H1 (cell line): ENCODE measurements around the gene RIMS3. TPM values are rescaled to one million over a fixed set of nuclear protein-coding genes. Genes with fewer than 3 reads are reported as not detected.

ENCODE experiments used
- CTCF ChIA-PET: fragments of 300-600 bp; sonication (Branson Sonifier 250); formaldehyde crosslinking; loops from one replicate; lab custom pipeline; 2021; ENCODE audit not compliant: partially characterized antibody; lab: Charles Lee
- POLR2A ChIA-PET: fragments of 300-600 bp; sonication (Branson Sonifier 250); formaldehyde crosslinking; loops from one replicate; lab custom pipeline; 2021; ENCODE audit warnings: inconsistent platforms; ENCODE audit not compliant: partially characterized antibody; lab: Charles Lee
- DNase-seq, 2 experiments: peaks; one replicate each; pipeline versions ENCODE4 v3.0.0 to v3.0.0-alpha.2; 2010 to 2022; ENCODE audit warnings: low spot score in 2 of 2, low read depth in 1 of 2, mixed read lengths in 1 of 2
- FAIRE-seq: peaks from 2 replicates; lab custom pipeline; 2011; peaks lifted over from hg19 to GRCh38; lab: Jason Lieb, UNC
- H2AFZ ChIP-seq: 2 replicates; pipeline ENCODE4 v1.8.1; 2012; ENCODE audit warnings: low read length, inconsistent platforms
- H2AK5ac ChIP-seq: 2 replicates; pipeline ENCODE4 v1.6.1; 2013; ENCODE audit warnings: low read depth, low read length
- H2BK120ac ChIP-seq: replicated peaks from 2 replicates; pipeline ENCODE3; 2013; ENCODE audit warnings: low read depth, low read length, inconsistent platforms
- H2BK12ac ChIP-seq: 2 replicates; pipeline ENCODE4 v1.6.1; 2013; ENCODE audit warnings: low read depth, low read length
- H2BK15ac ChIP-seq: 2 replicates; pipeline ENCODE4 v1.6.1; 2013; ENCODE audit warnings: low read length
- H2BK20ac ChIP-seq: 2 replicates; pipeline ENCODE4 v1.6.1; 2013; ENCODE audit warnings: low read length
- H2BK5ac ChIP-seq: 2 replicates; pipeline ENCODE4 v1.6.1; 2013; ENCODE audit warnings: low read depth, low read length
- H3K14ac ChIP-seq: 2 replicates; pipeline ENCODE4 v1.6.1; 2013; ENCODE audit warnings: inconsistent platforms; ENCODE audit not compliant: insufficient read length
- H3K18ac ChIP-seq: 2 replicates; pipeline ENCODE4 v1.6.1; 2013; ENCODE audit warnings: low read length; ENCODE audit errors: extremely low read depth
- H3K23ac ChIP-seq: 2 replicates; pipeline ENCODE4 v1.6.1; 2013; ENCODE audit warnings: inconsistent platforms; ENCODE audit not compliant: insufficient read length
- H3K23me2 ChIP-seq: 2 replicates; pipeline ENCODE4 v1.6.1; 2013; ENCODE audit warnings: low read depth, low read length
- H3K27ac ChIP-seq: 2 replicates; pipeline ENCODE4 v1.6.1; 2011; ENCODE audit warnings: low read depth, low read length, inconsistent platforms
- H3K27me3 ChIP-seq, 4 experiments: replicated peaks in 1 of 4; 1 replicate in 1 of 4; 2 replicates in 3 of 4; pipeline versions ENCODE4 v1.6.1 to v1.8.1; 2011 to 2013; ENCODE audit warnings: low read length in 3 of 4, mild to moderate bottlenecking in 3 of 4, inconsistent platforms in 2 of 4, mixed read lengths in 2 of 4, moderate library complexity in 1 of 4; ENCODE audit not compliant: control insufficient read depth in 3 of 4, insufficient read depth in 3 of 4; ENCODE audit errors: extremely low read depth in 1 of 4
- H3K36me3 ChIP-seq, 4 experiments: 2 replicates each; pipeline versions ENCODE4 v1.6.1 to v1.8.1; 2011 to 2013; ENCODE audit warnings: mild to moderate bottlenecking in 4 of 4, low read length in 3 of 4, moderate library complexity in 2 of 4, control low read depth in 1 of 4, inconsistent platforms in 1 of 4; ENCODE audit not compliant: insufficient read depth in 4 of 4, control insufficient read depth in 2 of 4
- H3K4ac ChIP-seq: replicated peaks from 2 replicates; pipeline ENCODE3; 2013; ENCODE audit warnings: low read length, low read depth, mixed read lengths, inconsistent platforms; ENCODE audit not compliant: insufficient read length
- H3K4me1 ChIP-seq, 4 experiments: replicated peaks in 1 of 4; 1 replicate in 1 of 4; 2 replicates in 3 of 4; pipeline versions ENCODE4 v1.6.1 to v1.8.1; 2011 to 2013; ENCODE audit warnings: low read length in 3 of 4, inconsistent platforms in 2 of 4, mixed read lengths in 1 of 4; ENCODE audit not compliant: insufficient read depth in 4 of 4, control insufficient read depth in 3 of 4
- H3K4me2 ChIP-seq, 2 experiments: 2 replicates each; pipeline versions ENCODE4 v1.6.1 to v1.8.1; 2011 to 2013; ENCODE audit warnings: low read depth in 2 of 2, low read length in 2 of 2, control low read depth in 1 of 2, inconsistent platforms in 1 of 2, mild to moderate bottlenecking in 1 of 2; ENCODE audit not compliant: insufficient read depth in 1 of 2
- H3K4me3 ChIP-seq, 4 experiments: fragments of 200-600, 300-600 bp in 1 of 4; sonication (generic), shearing (Covaris generic), sonication (Bioruptor Twin) in 1 of 4; 2 replicates each; pipeline versions ENCODE4 v1.5.1 to v1.8.1; 2011 to 2016; ENCODE audit warnings: low read length in 4 of 4, low read depth in 3 of 4, control low read depth in 2 of 4, inconsistent platforms in 2 of 4, mild to moderate bottlenecking in 2 of 4, mixed read lengths in 1 of 4, moderate library complexity in 1 of 4; ENCODE audit not compliant: insufficient read depth in 2 of 4; ENCODE audit errors: extremely low read depth in 1 of 4
- H3K56ac ChIP-seq: replicated peaks from 2 replicates; pipeline ENCODE3; 2013; ENCODE audit warnings: low read depth, mild to moderate bottlenecking, mixed read lengths, low read length, inconsistent platforms; ENCODE audit not compliant: insufficient read length
- H3K79me1 ChIP-seq: 2 replicates; pipeline ENCODE4 v1.6.1; 2013; ENCODE audit warnings: low read depth, low read length, control low read depth
- H3K79me2 ChIP-seq, 2 experiments: 2 replicates each; pipeline versions ENCODE4 v1.6.1 to v1.8.1; 2012 to 2013; ENCODE audit warnings: low read length in 2 of 2, mild to moderate bottlenecking in 2 of 2, inconsistent platforms in 1 of 2; ENCODE audit not compliant: insufficient read depth in 2 of 2, control insufficient read depth in 1 of 2
- H3K9ac ChIP-seq, 4 experiments: replicated peaks in 1 of 4; 1 replicate in 1 of 4; 2 replicates in 3 of 4; pipeline versions ENCODE4 v1.6.1 to v1.8.1; 2011 to 2013; ENCODE audit warnings: low read depth in 3 of 4, low read length in 3 of 4, control low read depth in 2 of 4, mild to moderate bottlenecking in 2 of 4, moderate library complexity in 2 of 4, inconsistent platforms in 1 of 4; ENCODE audit errors: extremely low read depth in 1 of 4
- H3K9me3 ChIP-seq, 2 experiments: 2 replicates each; pipeline versions ENCODE4 v1.6.1 to v1.8.1; 2012 to 2013; ENCODE audit warnings: mild to moderate bottlenecking in 2 of 2, moderate library complexity in 2 of 2, control low read depth in 1 of 2, inconsistent platforms in 1 of 2, low read depth in 1 of 2, low read length in 1 of 2, mixed read lengths in 1 of 2; ENCODE audit not compliant: insufficient read depth in 2 of 2
- H4K20me1 ChIP-seq, 2 experiments: replicated peaks in 1 of 2; 2 replicates each; pipeline versions ENCODE3 to v1.8.1; 2011 to 2013; ENCODE audit warnings: inconsistent platforms in 2 of 2, low read length in 2 of 2, mild to moderate bottlenecking in 1 of 2; ENCODE audit not compliant: insufficient read depth in 2 of 2, control insufficient read depth in 1 of 2
- H4K5ac ChIP-seq: 2 replicates; pipeline ENCODE4 v1.6.1; 2013; ENCODE audit warnings: low read length, low read depth, mixed read lengths, inconsistent platforms; ENCODE audit not compliant: insufficient read length
- H4K8ac ChIP-seq: 2 replicates; pipeline ENCODE4 v1.8.0; 2013; ENCODE audit warnings: mild to moderate bottlenecking, moderate library complexity, low read length, inconsistent platforms; ENCODE audit not compliant: insufficient read depth; ENCODE audit errors: extremely low read depth
- H4K91ac ChIP-seq: replicated peaks from 2 replicates; pipeline ENCODE3; 2013; ENCODE audit warnings: low read length, mixed read lengths, inconsistent platforms; ENCODE audit not compliant: insufficient read length
- BCL11A ChIP-seq, 2 experiments: IDR thresholded peaks; one replicate each; pipeline ENCODE4 v1.6.1; 2011; ENCODE audit warnings: low read depth in 2 of 2, low read length in 2 of 2, mild to moderate bottlenecking in 2 of 2
- CTBP2 ChIP-seq: IDR thresholded peaks from 2 replicates; pipeline ENCODE4 v1.7.0; 2011; ENCODE audit warnings: borderline replicate concordance, mild to moderate bottlenecking, moderate library complexity, mixed read lengths, low read length; ENCODE audit not compliant: insufficient read depth, insufficient read length
- EGR1 ChIP-seq: IDR thresholded peaks from 2 replicates; pipeline ENCODE4 v1.6.1; 2011; ENCODE audit warnings: low read depth, low read length, borderline replicate concordance
- KDM1A ChIP-seq: fragments of 200-600, 300-600 bp; sonication (generic); IDR thresholded peaks from 2 replicates; pipeline ENCODE4 v1.7.1; 2016; ENCODE audit warnings: mild to moderate bottlenecking, low read length, borderline replicate concordance
- NANOG ChIP-seq: IDR thresholded peaks from 2 replicates; pipeline ENCODE4 v1.6.1; 2011; ENCODE audit warnings: low read length, low read depth, mild to moderate bottlenecking, inconsistent platforms; ENCODE audit not compliant: insufficient read depth, poor library complexity, severe bottlenecking
- NRF1 ChIP-seq: IDR thresholded peaks from 2 replicates; pipeline ENCODE4 v1.6.1; 2011; ENCODE audit warnings: mild to moderate bottlenecking, low read depth, low read length, improper control_type of control experiment
- RNF2 ChIP-seq: fragments of 200-900, 300-1000 bp; sonication (generic); IDR thresholded peaks from 2 replicates; pipeline ENCODE4 v1.7.1; 2016; ENCODE audit warnings: borderline replicate concordance, low read depth, mild to moderate bottlenecking, antibody characterized with exemption, low read length; ENCODE audit not compliant: poor library complexity, severe bottlenecking; ENCODE audit errors: missing control alignments
- RXRA ChIP-seq: IDR thresholded peaks from 2 replicates; pipeline ENCODE4 v1.6.1; 2011; ENCODE audit warnings: low read depth, mild to moderate bottlenecking, low read length, moderate library complexity; ENCODE audit not compliant: insufficient read depth
- SIX5 ChIP-seq: IDR thresholded peaks from 2 replicates; pipeline ENCODE4 v1.6.1; 2011; ENCODE audit warnings: mild to moderate bottlenecking, low read depth, low read length
- WGBS, 2 experiments: shearing (Covaris generic) in 1 of 2; methylation state at CpG; one replicate each; pipeline versions ENCODE4 v1.1.6 to v1.1.7; 2013 to 2015; ENCODE audit warnings: low lambda C conversion rate in 2 of 2, mixed read lengths in 2 of 2, inconsistent platforms in 1 of 2, low coverage in 1 of 2, missing lambda C conversion rate in 1 of 2; ENCODE audit not compliant: insufficient replicate concordance in 2 of 2, insufficient coverage in 1 of 2, insufficient read length in 1 of 2; ENCODE audit errors: extremely low coverage in 1 of 2, missing lambda C conversion rate in 1 of 2; 5-methylcytosine and 5-hydroxymethylcytosine counted together
- polyA plus RNA-seq, 7 experiments: library from polyadenylated mRNA; depleted of rRNA in 3 of 7; stranded (reverse) in 5 of 7; unstranded in 2 of 7; fragments of >200 nt in 5 of 7; fragments of 200-250 nt in 2 of 7; gene quantifications; 1 replicate in 5 of 7; 2 replicates in 1 of 7; 4 replicates in 1 of 7; pipeline versions ENCODE4 v1.2.1 to v1.2.3, GENCODE V29; 2011 to 2013; ENCODE audit warnings: missing spikeins in 2 of 7, mixed read lengths in 2 of 7
- total RNA-seq: library from RNA; stranded (reverse); fragmentation: NEBNext Ultra II Directional; extraction: Animal tissue kit (Norgen Biotek cat#: 25700); gene quantifications from 2 replicates; pipeline ENCODE4 v1.2.1, GENCODE V29; 2021

Gene RIMS3
- total and polyA plus RNA-seq, 2 of the 8 experiments (the other 6 are each of a cell fraction or from before 2014, with no cell fraction given), result 13.3 to 20.6 TPM

- no peak for FAIRE-seq
- POLR2A ChIA-PET, result interaction anchor here (1.0 to 9.4 kb wide), 6 partner anchors 9 to 127 kb away, joined by 3 to 293 read pairs (median 4); no protein-coding TSS in a partner anchor
Observed at GRCh38 chr1:40694353-40694874, 28.9 kb upstream of the RIMS3 start.

More at GRCh38 chr1:40694353-40694874, 28.9 kb upstream of the RIMS3 start:
- no peaks in the 10 kb centered on the region; the same call in none of the 2 replicates for H3K79me1 ChIP-seq
- no peak overlapping the region for H3K4me2 ChIP-seq
- no peak overlapping the region for H3K14ac ChIP-seq
- H2AFZ ChIP-seq, result no peak overlapping the region
- H3K18ac ChIP-seq, result no peak overlapping the region
- H2BK120ac ChIP-seq, result no peak overlapping the region
- peaks cover 15 to 88% of the 10 kb centered on the region in 2 experiments for H3K79me2 ChIP-seq
- H3K27me3 ChIP-seq, result no peaks in the 10 kb centered on the region
- DNase-seq, result no peak
- H2BK12ac ChIP-seq, result no peak overlapping the region; the same call in 1 of the 2 replicates
- H2BK15ac ChIP-seq, result no peak overlapping the region
- no peak overlapping the region for H3K4me3 ChIP-seq
- H3K56ac ChIP-seq, result no peak overlapping the region
- TF ChIP-seq BCL11A (IDR thresholded peaks at IDR 0.05; ENCODE audit: low read depth in 2 of 2, low read length in 2 of 2), result no peak
- TF ChIP-seq EGR1, result no peak
- no peak for TF ChIP-seq SIX5
- no peak for TF ChIP-seq CTBP2
- TF ChIP-seq NRF1, result no peak
- TF ChIP-seq RNF2, result no peak
- TF ChIP-seq KDM1A, result no peak
- no peak for TF ChIP-seq RXRA
- no peak for TF ChIP-seq NANOG
- H4K20me1 ChIP-seq, result peaks cover 2 to 6% of the 10 kb centered on the region in 2 experiments
- no peak overlapping the region for H2BK5ac ChIP-seq
- 74% methylated on average over 2 of the region's 2 CpGs; no CpG with 5 or more reads in 1 of the 2 experiments for WGBS, 2 experiments
- no peaks in the 10 kb centered on the region for H3K9me3 ChIP-seq
- no peak overlapping the region for H4K91ac ChIP-seq
- H4K8ac ChIP-seq, result no peak overlapping the region
- H3K27ac ChIP-seq, result no peak overlapping the region
- peaks cover 7% of the 10 kb centered on the region for H3K23me2 ChIP-seq
- H2AK5ac ChIP-seq, result no peak overlapping the region
- peaks cover 0 to 9% (median 7%) of the 10 kb centered on the region in 4 experiments; a peak in 6 of 7 replicates for H3K4me1 ChIP-seq
- H3K9ac ChIP-seq, result no peak overlapping the region
- CTCF ChIA-PET, result interaction anchor here (0.8 to 2.0 kb wide), 4 partner anchors 7 to 80 kb away, joined by 3 to 8 read pairs (median 3); no protein-coding TSS in a partner anchor
- no peak overlapping the region for H3K23ac ChIP-seq
- H3K36me3 ChIP-seq, result no peaks in the 10 kb centered on the region
- H4K5ac ChIP-seq, result no peak overlapping the region
- no peak overlapping the region for H2BK20ac ChIP-seq
- no peak overlapping the region for H3K4ac ChIP-seq
